Measurements from ENCODE around the gene SORCS2. TPM values are rescaled to one million over a fixed set of nuclear protein-coding genes. Genes with fewer than 3 reads are reported as not detected.

SORCS2 gene
- total and polyA plus RNA-seq, 2 of the 13 experiments (the other 11 are each of a cell fraction or from before 2014, with no cell fraction given) = 0.82 to 1.0 TPM

GRCh38 chr4:7202411-7202810 lies 10.1 kb downstream of the SORCS2 start (continued):
- no peak for TF ChIP-seq EED (CRISPR knock-in tag; IDR thresholded peaks at IDR 0.05)

GRCh38 chr4:7204656-7205387 lies 12.5 kb downstream of the SORCS2 start:
- Histone ChIP-seq H3K27ac (ENCODE audit: extremely low read length, insufficient read depth, low read length) (no peak overlapping the region), H3K4me3 (replicated peaks in 1 of 3; ENCODE audit: insufficient read depth in 1 of 3, low read depth in 2 of 3, low read length in 3 of 3) (no peak overlapping the region), H3K4me1 (ENCODE audit: insufficient read depth, low read length) (no peaks in the 10 kb centered on the region), H3K79me2 (ENCODE audit: insufficient read depth, low read length) (no peaks in the 10 kb centered on the region), H3K27me3 (ENCODE audit: control insufficient read depth in 1 of 2, insufficient read depth in 2 of 2, low read length in 2 of 2) (peaks cover 5 to 50% of the 10 kb centered on the region in 2 experiments; a peak in 4 of 5 replicates), H2AFZ (ENCODE audit: low read length) (no peak overlapping the region), H3K4me2 (ENCODE audit: low read depth, low read length) (no peak overlapping the region), H4K20me1 (ENCODE audit: insufficient read depth, low read length) (no peaks in the 10 kb centered on the region), H3K9ac (ENCODE audit: insufficient read depth, low read depth, low read length) (no peak overlapping the region), H3K9me3 (ENCODE audit: low read length) (no peaks in the 10 kb centered on the region), H3K36me3 (replicated peaks in 1 of 2; ENCODE audit: control insufficient read depth in 1 of 2, insufficient read depth in 2 of 2, low read length in 2 of 2) (no peaks in the 10 kb centered on the region)
- ChIA-PET POLR2A (no interaction called here), CTCF (ENCODE audit: low intra/inter-chr PET ratio, low total read pairs) (no interaction called here)
- 70% methylated on average over 14 of the region's 14 CpGs for WGBS (ENCODE audit: low lambda C conversion rate)
- no peak for TF ChIP-seq ZNF10 (CRISPR knock-in tag; IDR thresholded peaks at IDR 0.05; ENCODE audit: borderline replicate concordance, low read depth)
- TF ChIP-seq CHD2 (IDR thresholded peaks at IDR 0.05; ENCODE audit: low read depth, low read length) = no peak
- no peak for TF ChIP-seq ATF5 (CRISPR knock-in tag; IDR thresholded peaks at IDR 0.05; ENCODE audit: low read depth)
- TF ChIP-seq IRF2 (CRISPR knock-in tag; IDR thresholded peaks at IDR 0.05) = no peak
- no peak for TF ChIP-seq ZNF432 (CRISPR knock-in tag; IDR thresholded peaks at IDR 0.05; ENCODE audit: borderline replicate concordance)
- peak; percentile 70 for TF ChIP-seq CREB1 (IDR thresholded peaks at IDR 0.05)
- TF ChIP-seq CREB1 (CRISPR knock-in tag; IDR thresholded peaks at IDR 0.05) = no peak
- TF ChIP-seq ZNF296 (CRISPR knock-in tag; conservative IDR thresholded peaks at IDR 0.05) = no peak
- TF ChIP-seq ATF7 (IDR thresholded peaks at IDR 0.05) = peak; percentile 41
- TF ChIP-seq ATF7 (CRISPR knock-in tag; IDR thresholded peaks at IDR 0.05) = no peak
- no peak for TF ChIP-seq MAFF (IDR thresholded peaks at IDR 0.05; ENCODE audit: low read depth, low read length)
- no peak for TF ChIP-seq FOXK2 (IDR thresholded peaks at IDR 0.05)
- in situ Hi-C loops (cut with HindIII; ENCODE audit: extremely low pct_ligation_motif_present, low pct_unique_long_range_greater_than_20kb) (no loop called here), intact Hi-C loops (cut with micrococcal nuclease; ENCODE audit: unreplicated experiment) (no loop called here)
- ATAC-seq = no peak
- no TSS peak for BruUV-seq (replicated peaks)
- DNase-seq (ENCODE audit: low spot score) = no peak
- no peak for FAIRE-seq
